Activated CD4-positive, CD25-positive, alpha-beta regulatory T cell treated with anti-CD3 and anti-CD28 coated beads, Interleukin-2, amount 50 U/mL, for 24 hours (primary cell): ENCODE measurements around the gene GOLGA7B.
"Not testable (repeated sequence)": the region's sequence is repeated elsewhere in the genome, so short reads cannot be mapped to it uniquely, and the experiment has no call there.

Experiments
- ATAC-seq, 2 donors: fragments of 150-1000 bp; cut with Tn5 transposase; one replicate each; pipeline ENCODE4 v1.10.0; 2021; ENCODE audit warnings: mild to moderate bottlenecking in 1 of 2, moderate library complexity in 1 of 2

Gene GOLGA7B

DNA sequence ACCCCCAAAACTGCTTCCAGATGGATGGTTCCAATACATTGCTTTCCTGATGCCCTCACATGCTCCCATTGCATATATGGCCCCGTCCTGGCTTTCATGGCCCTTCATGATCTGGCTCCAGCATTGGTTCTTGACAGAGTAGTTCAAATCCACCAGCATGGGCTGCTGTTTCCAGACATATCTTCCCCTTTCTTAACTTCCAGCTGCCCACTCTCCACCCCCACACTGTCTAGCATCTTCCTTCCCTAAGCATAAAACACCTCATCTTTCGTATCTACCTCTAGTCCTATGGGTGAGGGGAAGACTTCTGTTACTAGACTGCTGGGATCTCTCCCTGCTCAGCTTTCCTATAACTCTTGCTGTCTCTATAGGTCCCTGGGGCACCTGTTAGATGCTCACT is 13.2 kb upstream of the GOLGA7B start:
- ATAC-seq: no peak

GRCh38 chr10:97838091-97838490 is 11.6 kb upstream of the GOLGA7B start:
- no peak for ATAC-seq

GRCh38 chr10:97841166-97841565 is 8.5 kb upstream of the GOLGA7B start:
- not testable (repeated sequence) for ATAC-seq

- not testable (repeated sequence) for ATAC-seq
Measured at GRCh38 chr10:97842114-97842513, 7.5 kb upstream of the GOLGA7B start.

GRCh38 chr10:97842656-97843280 is 6.9 kb upstream of the GOLGA7B start:
- ATAC-seq: no peak

DNA sequence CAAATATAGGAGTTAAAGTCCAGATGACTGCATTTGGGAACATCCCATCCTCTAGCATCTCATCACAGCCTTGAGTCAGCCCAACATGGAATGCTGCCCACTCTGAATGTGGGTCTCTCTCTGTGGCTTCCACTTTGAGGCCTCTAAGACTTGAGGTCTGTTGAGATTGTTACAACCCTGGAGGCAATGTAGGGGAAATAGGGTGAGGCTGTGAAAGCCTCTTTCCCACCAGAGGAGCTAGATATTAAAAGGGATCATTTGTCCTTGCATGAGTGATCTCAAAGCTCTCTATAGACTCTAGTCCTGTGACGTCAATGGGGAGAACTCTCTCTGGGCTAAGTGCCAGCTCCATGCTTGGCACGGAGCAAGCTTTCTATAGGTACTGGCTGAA is 6.4 kb upstream of the GOLGA7B start:
- no peak for ATAC-seq

- ATAC-seq: not testable (repeated sequence)
Measured at GRCh38 chr10:97843972-97844371, 5.7 kb upstream of the GOLGA7B start.

DNA sequence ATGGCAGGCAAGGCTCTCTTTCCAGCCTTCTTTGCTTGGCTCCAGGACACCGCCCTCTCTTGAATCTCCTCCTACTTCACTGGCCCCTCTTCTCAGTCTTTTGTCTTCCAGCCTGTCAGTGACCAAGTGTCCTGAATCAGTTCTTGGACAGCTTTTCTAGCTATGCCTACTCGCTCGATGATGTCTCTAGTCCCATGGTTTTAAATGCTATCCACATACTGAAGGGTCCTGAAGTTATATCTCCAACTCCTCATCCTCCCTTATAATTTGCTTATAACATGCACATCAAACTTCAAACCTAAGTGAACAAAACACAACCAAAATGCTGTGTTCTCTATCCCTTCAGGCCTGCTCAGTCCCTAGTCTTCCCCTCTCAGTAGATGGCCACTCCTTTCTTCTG is 5.0 kb upstream of the GOLGA7B start:
- ATAC-seq: no peak

- peak; percentile 8 to 16 for ATAC-seq
Measured at GRCh38 chr10:97849103-97849686, 448 bp upstream of the GOLGA7B start.

DNA sequence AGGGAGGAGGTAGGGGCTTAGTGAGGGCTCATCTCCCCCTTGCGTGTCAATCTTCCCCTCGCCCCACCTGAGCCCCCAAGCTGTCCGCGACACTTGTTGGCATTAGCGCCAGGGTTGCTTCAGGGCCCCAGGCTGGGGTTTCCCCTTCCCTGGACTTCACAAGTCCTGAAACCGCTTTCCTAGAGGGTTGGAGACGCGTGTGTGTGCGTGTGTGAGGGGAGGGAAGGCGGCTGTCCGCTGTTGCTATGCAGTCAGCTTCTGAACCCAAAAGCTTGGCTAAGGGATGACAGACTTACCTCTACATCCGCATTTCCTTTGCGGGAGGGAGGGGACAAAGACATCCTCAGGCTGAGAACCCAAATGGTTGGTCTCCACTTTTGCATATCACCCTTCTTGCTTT is 803 bp downstream of the GOLGA7B start:
- no peak for ATAC-seq

DNA sequence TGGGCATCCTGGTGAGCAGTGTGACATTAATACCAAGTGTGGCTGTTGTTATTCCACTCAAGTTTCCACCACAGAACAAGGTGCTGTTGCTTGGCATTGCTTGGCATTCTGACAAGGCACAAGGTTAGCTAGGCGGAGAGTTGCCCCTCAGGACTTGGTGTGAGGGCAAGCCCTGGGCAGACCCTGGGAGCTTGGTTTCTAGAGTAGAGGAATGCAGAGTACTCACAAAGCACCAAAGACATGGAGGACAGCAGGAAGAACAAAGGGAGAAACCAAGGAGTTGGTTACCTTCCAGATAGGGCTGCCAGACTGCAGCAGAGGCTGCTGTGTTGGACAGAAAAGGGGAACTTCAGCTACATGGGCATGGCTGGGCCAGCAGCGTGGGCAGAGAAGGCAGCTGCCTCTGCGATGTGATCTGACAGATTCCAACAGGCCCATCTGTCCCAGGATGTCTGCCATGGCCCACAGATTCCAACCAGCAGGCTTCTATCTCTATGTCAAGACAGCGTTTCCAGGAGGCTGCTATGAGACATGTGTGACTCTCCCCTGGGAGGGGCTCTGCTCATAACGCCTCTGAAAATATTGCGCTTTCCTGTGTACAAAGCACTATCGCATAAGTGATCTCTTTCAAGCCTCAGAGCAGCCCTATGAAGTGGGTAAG is 1.8 kb downstream of the GOLGA7B start:
- peak; percentile 61 to 73 for ATAC-seq

DNA sequence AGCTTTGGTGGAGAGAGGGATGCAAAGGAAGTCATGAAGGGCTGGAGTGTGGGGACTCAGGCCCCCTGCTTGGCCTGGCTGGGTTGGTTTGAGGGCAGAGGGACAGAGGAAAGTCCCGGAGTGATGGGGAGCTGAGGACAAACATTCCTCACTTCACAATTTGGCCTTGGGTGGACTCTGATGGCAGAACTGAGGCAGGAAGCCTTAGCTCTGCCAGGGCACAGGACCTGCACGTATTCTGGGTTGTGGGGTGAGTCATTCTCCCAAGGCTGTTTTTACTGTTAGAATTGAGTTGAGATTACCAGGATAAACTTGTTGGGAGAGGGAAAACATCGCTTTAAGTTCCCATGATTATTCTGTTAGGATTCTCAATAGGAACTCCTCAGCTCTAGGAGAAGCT is 2.6 kb downstream of the GOLGA7B start:
- no peak for ATAC-seq

- ATAC-seq: no peak
Measured at GRCh38 chr10:97852840-97853405, 3.3 kb downstream of the GOLGA7B start.

GRCh38 chr10:97854743-97855142 is 5.1 kb downstream of the GOLGA7B start:
- no peak for ATAC-seq

DNA sequence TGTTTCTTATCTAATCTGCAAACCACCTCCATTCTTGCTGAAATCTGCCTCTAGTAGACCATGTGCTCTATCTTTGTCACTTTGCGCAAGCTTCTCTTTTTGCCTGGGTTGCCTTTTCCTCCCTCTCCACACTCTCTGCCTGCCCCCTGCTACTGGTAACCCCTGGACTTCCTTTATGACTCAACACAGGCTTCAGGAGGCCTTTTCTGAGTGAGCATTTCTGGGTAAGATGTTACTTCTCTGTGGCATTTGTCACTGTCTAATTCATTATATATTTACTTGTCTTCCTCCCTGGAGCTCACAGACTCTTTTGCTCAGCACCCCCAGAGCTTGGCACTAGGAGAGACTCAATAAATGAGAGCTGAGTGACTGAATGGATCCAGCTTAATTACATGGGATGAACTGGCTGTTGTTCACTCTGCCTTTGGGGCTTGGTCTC is 8.4 kb downstream of the GOLGA7B start:
- ATAC-seq: peak; percentile 41 to 64

- ATAC-seq: peak; percentile 53 to 63
Measured at GRCh38 chr10:97861097-97861750, 11.6 kb downstream of the GOLGA7B start.

DNA sequence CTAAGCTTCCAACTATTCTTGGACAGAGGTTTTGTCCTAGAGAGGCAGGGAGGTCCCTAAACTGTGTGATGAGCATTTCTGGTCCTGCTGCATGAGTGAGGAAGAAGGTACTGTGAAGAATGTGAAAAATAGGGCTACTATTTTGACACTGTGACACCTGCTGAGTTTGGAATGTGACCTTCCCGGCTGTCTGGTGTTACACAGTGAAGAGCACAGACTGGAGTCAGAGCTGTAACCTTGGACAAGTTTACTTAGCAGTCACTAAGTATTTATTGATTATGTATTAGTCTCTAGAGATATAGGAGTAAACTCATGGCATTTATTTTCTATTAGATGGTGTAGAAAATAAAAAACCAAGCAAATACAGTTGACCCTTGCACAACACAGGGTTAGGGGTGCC is 12.3 kb downstream of the GOLGA7B start:
- no peak for ATAC-seq

DNA sequence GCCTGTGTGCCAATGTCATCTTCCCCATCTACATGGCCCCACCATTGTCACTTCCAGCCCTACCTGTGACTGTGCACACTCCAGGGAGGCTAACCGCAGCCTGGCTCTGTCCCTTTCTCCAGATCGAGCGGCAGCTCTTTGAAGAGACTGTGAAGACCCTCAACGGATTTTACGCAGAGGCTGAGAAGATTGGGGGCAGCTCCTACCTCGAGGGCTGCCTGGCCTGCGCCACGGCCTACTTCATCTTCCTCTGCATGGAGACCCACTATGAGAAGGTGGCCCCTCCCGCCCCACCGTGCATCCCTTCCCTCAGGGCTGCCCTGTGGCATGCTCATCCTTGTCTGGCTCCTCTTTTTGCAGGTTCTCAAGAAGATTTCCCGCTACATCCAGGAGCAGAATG is 14.2 kb downstream of the GOLGA7B start:
- no peak for ATAC-seq

GRCh38 chr10:97865488-97865887 is 15.8 kb downstream of the GOLGA7B start:
- no peak for ATAC-seq

DNA sequence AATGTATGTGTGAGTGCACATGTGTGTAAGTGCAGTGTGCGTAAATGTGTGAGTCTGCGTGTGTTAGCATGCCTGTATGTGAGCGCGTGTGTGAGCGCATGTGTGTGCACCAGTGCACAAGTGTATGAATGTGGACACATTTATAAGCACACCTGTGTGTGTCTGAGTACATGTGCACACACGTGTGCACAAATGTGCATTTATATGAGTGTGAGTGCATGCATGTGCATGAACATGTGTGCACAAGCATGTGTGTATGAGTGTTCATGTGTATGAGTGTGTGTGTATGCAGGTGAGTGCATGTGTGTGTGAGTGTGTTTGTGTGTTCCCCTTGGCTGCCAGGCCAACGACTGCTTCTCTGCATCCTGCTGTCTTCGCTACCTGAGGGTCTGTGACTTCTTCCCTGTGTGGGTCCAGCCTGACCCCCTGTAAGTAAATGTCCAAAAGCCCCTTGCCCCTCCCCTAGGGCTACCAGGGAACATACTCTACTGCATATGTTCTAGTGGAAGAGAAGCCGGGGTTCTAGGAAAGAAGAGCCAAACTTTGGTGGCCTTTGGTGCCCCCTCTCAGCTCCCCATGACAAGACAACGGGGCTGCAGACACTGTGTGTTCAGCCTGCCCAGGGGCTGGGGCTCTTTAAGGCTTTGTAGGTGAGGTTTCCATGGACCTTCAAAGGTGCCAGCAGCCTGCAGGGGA is 17.0 kb downstream of the GOLGA7B start:
- ATAC-seq: no peak

GRCh38 chr10:97867220-97867800 is 17.7 kb downstream of the GOLGA7B start:
- no peak for ATAC-seq

- no peak for ATAC-seq
Measured at GRCh38 chr10:97868134-97868685, 18.6 kb downstream of the GOLGA7B start.
